Activated naive CD4-positive, alpha-beta T cell treated with anti-CD3 and anti-CD28 coated beads, Interleukin-2, amount 10 ng/mL, durations not matched to agents 7 days and 5 days (primary cell): ENCODE measurements around the gene EVC.

Source experiments
- CTCF ChIA-PET: fragments of 350-600 bp; sonication (Branson Sonifier 250); formaldehyde crosslinking; loops from one replicate; lab custom pipeline; 2021; ENCODE audit warnings: antibody characterized with exemption; lab: Charles Lee
- DNase-seq: peaks from one replicate; pipeline ENCODE4 v3.0.0-alpha.2; 2020
- H3K27ac Mint-ChIP-seq: one replicate; pipeline ENCODE4 v1.8.0; 2021; ENCODE audit warnings: mild to moderate bottlenecking, moderate library complexity, mixed read lengths
- H3K27me3 Mint-ChIP-seq: one replicate; pipeline ENCODE4 v1.8.0; 2021; ENCODE audit warnings: mild to moderate bottlenecking, mixed read lengths
- H3K36me3 Mint-ChIP-seq: one replicate; pipeline ENCODE4 v1.8.0; 2021; ENCODE audit warnings: mixed read lengths
- H3K4me1 Mint-ChIP-seq: one replicate; pipeline ENCODE4 v1.8.0; 2021; ENCODE audit warnings: mixed read lengths
- H3K4me3 Mint-ChIP-seq: one replicate; pipeline ENCODE4 v1.8.0; 2021; ENCODE audit warnings: mild to moderate bottlenecking, moderate library complexity, mixed read lengths
- H3K9me3 Mint-ChIP-seq: one replicate; pipeline ENCODE4 v1.8.0; 2021; ENCODE audit warnings: mixed read lengths

EVC gene

DNA sequence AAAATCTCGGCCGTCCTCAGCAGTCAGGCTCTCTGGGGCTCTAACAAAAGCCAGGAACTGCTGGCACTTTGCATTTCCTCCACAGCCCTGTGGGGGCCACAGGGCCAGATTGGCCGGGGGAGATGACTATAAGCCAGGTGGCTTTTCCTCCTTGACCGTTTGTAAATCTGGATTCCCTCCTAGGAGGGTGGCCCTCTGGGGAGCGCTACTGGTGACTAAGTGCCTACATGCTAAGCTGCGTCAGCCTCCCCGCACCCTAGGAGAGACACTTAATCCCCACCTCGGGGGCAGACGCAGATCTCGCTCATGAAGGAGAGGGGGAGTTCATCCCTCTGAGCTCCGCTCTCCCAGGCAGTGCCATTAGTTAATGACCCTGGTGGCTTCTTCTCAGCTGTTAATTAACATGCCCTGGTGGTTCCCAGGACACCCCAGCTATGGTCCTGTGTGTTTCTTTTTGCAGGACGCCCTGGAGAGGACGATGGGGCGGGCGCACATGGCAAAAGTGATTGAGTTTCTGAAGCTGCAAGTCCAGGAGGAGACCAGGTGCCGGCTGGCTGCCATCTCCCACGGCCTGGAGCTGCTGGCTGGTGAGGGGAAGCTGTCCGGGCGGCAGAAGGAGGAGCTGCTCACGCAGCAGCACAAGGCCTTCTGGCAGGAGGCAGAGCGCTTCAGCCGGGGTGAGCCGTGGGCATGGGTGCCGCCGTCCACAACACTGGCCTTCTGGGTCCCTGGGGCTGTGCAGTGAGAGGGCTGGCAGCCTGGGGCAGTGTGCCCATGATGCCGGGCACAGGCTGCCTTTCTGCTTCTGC lies 41.6 kb downstream of the EVC start:
- Mint-ChIP-seq H3K4me3 (no peak overlapping the region), H3K27me3 (no peaks in the 10 kb centered on the region), H3K27ac (no peak overlapping the region), H3K4me1 (no peaks in the 10 kb centered on the region), H3K9me3 (peaks cover 9% of the 10 kb centered on the region), H3K36me3 (no peaks in the 10 kb centered on the region)
- CTCF ChIA-PET, result no interaction called here
- DNase-seq, result no peak

DNA sequence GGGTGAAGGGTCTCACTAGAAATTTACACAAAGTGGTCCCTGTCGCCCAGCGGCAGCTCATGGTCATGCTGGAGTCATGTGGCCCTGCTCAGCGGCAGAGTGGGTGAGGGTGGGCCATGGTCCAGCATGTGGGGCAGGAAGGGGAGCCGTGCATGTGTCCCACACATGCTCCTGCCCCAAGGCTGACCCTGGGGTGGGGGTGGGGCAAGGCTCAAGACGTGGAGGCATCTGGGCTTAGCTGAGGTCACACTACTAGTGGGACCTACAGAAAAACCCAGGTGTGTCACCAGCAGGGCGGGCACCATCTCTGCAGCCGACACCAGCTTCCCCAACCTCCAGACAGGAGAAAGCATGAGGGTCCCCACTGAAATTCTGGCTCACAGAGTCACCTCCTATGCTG lies 42.4 kb downstream of the EVC start:
- H3K27me3 Mint-ChIP-seq, result no peaks in the 10 kb centered on the region
- DNase-seq, result no peak
- CTCF ChIA-PET, result no interaction called here
- H3K36me3 Mint-ChIP-seq, result no peaks in the 10 kb centered on the region
- H3K9me3 Mint-ChIP-seq, result peaks cover 9% of the 10 kb centered on the region
- H3K27ac Mint-ChIP-seq, result no peak overlapping the region
- no peak overlapping the region for H3K4me3 Mint-ChIP-seq
- no peaks in the 10 kb centered on the region for H3K4me1 Mint-ChIP-seq

DNA sequence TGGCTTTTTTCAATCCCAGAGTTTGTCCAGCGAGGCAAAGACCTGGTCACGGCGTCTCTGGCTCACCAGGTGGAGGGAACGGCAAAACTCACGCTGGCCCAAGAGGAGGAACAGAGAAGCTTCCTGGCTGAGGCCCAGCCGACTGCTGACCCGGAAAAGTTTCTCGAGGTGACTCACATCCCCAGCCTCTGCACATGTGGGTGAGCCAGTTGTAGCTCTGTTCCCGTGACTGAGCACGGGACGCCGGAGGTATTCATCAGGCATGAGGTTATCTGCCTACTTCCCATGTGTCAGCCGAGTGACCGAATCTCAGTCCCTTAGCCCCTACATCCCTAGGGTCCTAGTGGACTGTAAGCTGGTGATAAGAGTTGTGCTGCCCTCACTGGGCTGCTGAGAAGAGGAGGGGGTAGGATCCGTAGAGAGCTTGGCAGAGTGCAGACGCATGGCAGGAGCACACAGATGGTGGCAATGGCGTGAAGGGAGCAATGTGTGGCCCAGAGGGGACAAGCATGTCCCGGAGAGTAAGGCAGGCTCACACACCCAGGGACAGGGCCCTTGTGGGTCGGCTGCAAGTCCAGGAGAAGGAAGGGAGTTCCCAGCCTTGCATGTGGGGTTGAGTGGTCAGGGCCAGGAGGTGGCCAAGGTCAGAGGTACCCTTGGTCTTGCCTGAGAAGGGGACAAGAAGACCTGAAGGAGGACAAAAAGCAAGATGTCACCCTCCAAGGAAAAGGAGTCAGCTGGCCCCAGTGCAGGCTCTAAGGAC lies 42.9 kb downstream of the EVC start:
- Mint-ChIP-seq H3K36me3 (no peaks in the 10 kb centered on the region), H3K9me3 (peaks cover 9% of the 10 kb centered on the region), H3K27me3 (no peaks in the 10 kb centered on the region), H3K4me3 (no peak overlapping the region), H3K4me1 (no peaks in the 10 kb centered on the region), H3K27ac (no peak overlapping the region)
- DNase-seq, result no peak
- CTCF ChIA-PET, result no interaction called here

DNA sequence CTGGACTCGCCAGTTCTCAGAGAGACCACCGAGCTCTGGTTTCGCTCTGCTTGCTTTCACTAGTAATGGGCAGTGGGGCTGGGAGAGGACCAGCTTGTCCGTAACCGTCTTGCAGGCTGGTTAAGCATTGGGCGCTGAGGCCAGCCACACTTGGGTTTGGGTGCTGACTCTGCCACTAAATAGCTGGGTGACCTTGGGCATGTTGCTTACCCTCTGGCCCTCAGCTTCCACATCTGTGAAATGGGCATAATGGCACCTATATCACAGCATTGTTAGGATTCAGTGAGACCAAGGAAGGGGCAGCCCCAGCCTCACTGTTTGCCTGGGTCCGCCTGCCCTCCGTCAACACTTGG lies 43.5 kb downstream of the EVC start:
- Mint-ChIP-seq H3K36me3 (no peaks in the 10 kb centered on the region), H3K27ac (no peak overlapping the region), H3K9me3 (peaks cover 9% of the 10 kb centered on the region), H3K4me3 (no peak overlapping the region), H3K4me1 (no peaks in the 10 kb centered on the region), H3K27me3 (no peaks in the 10 kb centered on the region)
- no peak for DNase-seq
- CTCF ChIA-PET, result no interaction called here

DNA sequence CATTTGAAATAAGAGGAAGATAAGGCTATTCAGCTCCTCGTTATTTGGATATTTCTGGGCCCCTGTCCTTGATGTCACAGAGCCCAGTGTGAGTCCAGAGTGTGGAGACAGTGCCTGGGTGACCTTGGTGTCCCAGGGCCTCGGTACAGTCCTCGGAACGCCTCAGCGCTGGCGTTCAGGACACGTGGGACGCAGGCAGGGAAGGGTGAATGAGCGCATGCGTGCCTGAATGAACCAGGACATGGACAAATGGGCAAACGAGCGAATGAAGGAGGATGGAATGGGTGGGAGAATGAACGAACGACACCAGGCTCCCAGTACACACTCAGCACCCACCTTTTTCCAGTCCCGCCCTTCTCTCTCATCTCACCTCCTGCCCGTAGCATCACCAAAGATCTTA lies 44.2 kb downstream of the EVC start:
- no peaks in the 10 kb centered on the region for H3K4me1 Mint-ChIP-seq
- CTCF ChIA-PET, result no interaction called here

GRCh38 chr4:5755679-5756078 lies 44.7 kb downstream of the EVC start:
- no peak overlapping the region for H3K4me3 Mint-ChIP-seq
- CTCF ChIA-PET, result no interaction called here
- H3K9me3 Mint-ChIP-seq, result peaks cover 13% of the 10 kb centered on the region
- DNase-seq, result no peak
- no peaks in the 10 kb centered on the region for H3K36me3 Mint-ChIP-seq
- H3K27me3 Mint-ChIP-seq, result no peaks in the 10 kb centered on the region
- H3K4me1 Mint-ChIP-seq, result no peaks in the 10 kb centered on the region
- H3K27ac Mint-ChIP-seq, result no peak overlapping the region

More for the DNA sequence above, 44.2 kb downstream of the EVC start:
- Mint-ChIP-seq H3K9me3 (peaks cover 12% of the 10 kb centered on the region), H3K4me3 (no peak overlapping the region), H3K27ac (no peak overlapping the region), H3K36me3 (no peaks in the 10 kb centered on the region), H3K27me3 (no peaks in the 10 kb centered on the region)
- DNase-seq, result no peak

DNA sequence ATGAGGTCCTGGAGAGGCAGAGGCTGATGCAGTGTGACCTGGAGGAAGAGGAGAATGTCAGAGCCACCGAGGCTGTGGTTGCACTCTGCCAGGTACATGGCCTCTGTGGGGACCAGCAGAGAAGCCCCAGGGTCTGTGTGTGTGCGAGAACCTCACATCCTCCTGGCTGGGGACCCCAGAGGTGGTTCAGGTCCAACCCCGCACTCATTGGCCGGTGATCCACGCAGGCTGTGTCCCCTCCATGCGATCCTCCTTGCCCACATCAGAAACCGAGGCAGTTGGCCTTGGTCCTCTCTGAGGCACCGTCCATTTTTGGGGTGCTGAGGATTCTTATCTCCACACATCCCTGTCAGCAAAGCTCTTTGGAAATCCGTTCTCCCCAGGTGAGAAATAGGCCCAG lies 45.3 kb downstream of the EVC start:
- DNase-seq, result no peak

DNA sequence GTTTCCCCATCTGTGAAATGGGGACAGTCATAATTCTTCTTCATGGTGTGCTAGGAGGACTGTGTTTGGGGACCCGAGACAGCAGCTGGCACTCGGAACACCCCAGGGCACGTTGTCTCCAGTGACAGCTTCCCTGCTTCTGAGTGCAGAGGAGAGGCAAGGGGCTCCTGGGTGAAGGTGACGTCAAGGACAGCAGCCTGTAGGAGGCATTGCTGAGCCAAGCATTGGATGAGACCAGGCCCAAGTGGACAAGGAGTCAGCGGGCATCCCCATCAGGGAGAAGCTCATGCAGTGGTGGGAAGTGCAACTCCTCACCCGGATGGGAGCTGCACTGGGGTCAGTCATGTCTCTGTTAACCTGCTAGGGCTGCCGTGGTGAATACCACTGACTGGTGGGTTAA lies 46.1 kb downstream of the EVC start:
- no peak overlapping the region for H3K27ac Mint-ChIP-seq

More for the DNA sequence above, 45.3 kb downstream of the EVC start:
- Mint-ChIP-seq H3K36me3 (no peaks in the 10 kb centered on the region), H3K27me3 (no peaks in the 10 kb centered on the region), H3K27ac (no peak overlapping the region), H3K4me3 (no peak overlapping the region), H3K4me1 (no peaks in the 10 kb centered on the region), H3K9me3 (peaks cover 12% of the 10 kb centered on the region)
- CTCF ChIA-PET, result no interaction called here

DNA sequence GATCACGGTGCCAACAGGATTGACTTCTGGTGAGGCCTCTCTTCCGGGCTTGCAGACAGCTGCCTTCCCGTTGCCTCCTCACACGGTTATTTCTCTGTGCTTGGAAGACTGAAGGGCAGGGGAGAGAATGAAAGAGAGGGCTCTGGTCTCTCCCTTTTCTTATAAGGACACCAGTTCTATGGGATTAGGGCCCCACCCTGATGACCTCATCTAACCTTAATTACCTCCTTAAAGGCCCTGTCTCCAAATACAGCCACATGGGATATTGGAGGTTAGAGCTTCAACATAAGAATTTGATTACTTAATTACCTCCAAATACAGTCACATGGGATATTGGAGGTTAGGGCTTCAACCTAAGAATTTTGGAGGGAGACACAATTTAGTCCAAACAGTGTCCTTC lies 46.5 kb downstream of the EVC start:
- H3K4me3 Mint-ChIP-seq, result no peak overlapping the region
- no peaks in the 10 kb centered on the region for H3K36me3 Mint-ChIP-seq
- no peaks in the 10 kb centered on the region for H3K4me1 Mint-ChIP-seq
- H3K27me3 Mint-ChIP-seq, result no peaks in the 10 kb centered on the region
- CTCF ChIA-PET, result no interaction called here
- H3K27ac Mint-ChIP-seq, result no peak overlapping the region
- DNase-seq, result no peak
- peaks cover 9% of the 10 kb centered on the region for H3K9me3 Mint-ChIP-seq

More for the DNA sequence above, 46.1 kb downstream of the EVC start:
- H3K4me3 Mint-ChIP-seq, result no peak overlapping the region
- no peak for DNase-seq
- CTCF ChIA-PET, result no interaction called here
- H3K4me1 Mint-ChIP-seq, result no peaks in the 10 kb centered on the region
- H3K36me3 Mint-ChIP-seq, result no peaks in the 10 kb centered on the region
- no peaks in the 10 kb centered on the region for H3K27me3 Mint-ChIP-seq
- peaks cover 9% of the 10 kb centered on the region for H3K9me3 Mint-ChIP-seq

GRCh38 chr4:5757954-5758353 lies 47.0 kb downstream of the EVC start:
- Mint-ChIP-seq H3K27ac (no peak overlapping the region), H3K27me3 (no peaks in the 10 kb centered on the region), H3K36me3 (no peaks in the 10 kb centered on the region), H3K4me1 (no peaks in the 10 kb centered on the region), H3K9me3 (peaks cover 9% of the 10 kb centered on the region), H3K4me3 (no peak overlapping the region)
- DNase-seq, result no peak
- CTCF ChIA-PET, result no interaction called here

DNA sequence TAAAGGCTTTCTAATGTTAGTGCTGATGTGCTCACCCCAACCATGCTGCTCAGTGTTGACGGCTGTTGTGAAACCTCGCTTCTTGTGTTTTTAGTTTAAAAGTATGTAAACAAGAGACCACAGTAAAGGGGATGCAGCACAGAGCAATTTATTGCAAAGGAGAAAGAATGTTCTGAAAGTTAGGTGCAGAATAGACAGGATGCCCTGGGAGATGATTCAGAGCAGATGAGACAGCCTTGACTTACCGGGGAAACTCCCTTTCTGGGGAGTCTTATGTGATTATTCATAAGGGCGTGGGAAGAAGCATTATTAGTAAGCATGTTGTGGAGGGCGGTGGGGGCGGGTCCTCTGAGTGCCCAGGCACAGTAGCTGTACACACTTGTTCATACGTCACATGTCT lies 47.7 kb downstream of the EVC start:
- DNase-seq, result no peak
- peaks cover 9% of the 10 kb centered on the region for H3K9me3 Mint-ChIP-seq
- no peak overlapping the region for H3K27ac Mint-ChIP-seq
- CTCF ChIA-PET, result no interaction called here
- H3K4me3 Mint-ChIP-seq, result no peak overlapping the region
- H3K4me1 Mint-ChIP-seq, result no peaks in the 10 kb centered on the region
- no peaks in the 10 kb centered on the region for H3K36me3 Mint-ChIP-seq
- no peaks in the 10 kb centered on the region for H3K27me3 Mint-ChIP-seq

DNA sequence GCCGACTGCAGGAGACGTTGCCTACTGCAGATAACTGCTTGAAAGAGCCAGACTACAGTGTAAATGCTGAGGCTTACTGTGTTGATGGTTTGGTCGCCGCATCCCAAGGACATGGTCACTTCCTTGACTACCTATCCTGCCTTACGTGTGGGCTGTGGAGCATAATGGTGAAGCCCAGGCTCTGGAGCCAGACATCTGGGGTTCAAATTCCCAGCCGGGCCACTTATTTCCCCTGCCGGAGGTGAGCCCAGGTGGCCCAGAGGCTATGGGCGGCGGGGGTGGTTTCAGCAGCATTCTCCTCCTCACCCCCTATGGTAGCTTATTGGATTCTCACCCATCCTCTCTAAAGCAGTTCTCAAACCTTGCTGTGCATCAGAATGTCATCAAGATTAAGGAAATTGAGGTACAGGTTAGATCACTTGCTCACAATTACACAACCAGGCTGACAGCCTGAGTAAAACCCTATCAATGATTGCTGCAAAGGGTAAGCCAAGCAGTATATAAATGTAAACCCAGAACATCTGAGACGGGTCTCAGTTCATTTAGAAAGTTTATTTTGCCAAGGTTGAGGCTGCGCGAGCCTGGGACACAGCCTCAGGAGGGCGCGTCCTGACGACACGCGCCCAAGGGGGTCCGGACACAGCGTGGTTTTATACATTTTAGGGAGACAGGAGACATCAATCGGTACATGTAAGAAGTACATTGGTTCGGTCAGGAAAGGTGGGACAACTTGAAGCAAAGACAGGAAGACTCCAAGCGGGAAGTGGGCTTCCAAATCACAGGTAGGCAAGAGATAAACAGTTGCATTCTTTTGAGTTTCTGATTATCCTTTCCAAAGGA lies 48.5 kb downstream of the EVC start:
- H3K9me3 Mint-ChIP-seq, result peaks cover 7% of the 10 kb centered on the region

GRCh38 chr4:5760246-5760645 lies 49.2 kb downstream of the EVC start:
- H3K36me3 Mint-ChIP-seq, result no peaks in the 10 kb centered on the region
- H3K27me3 Mint-ChIP-seq, result no peaks in the 10 kb centered on the region
- H3K4me3 Mint-ChIP-seq, result no peak overlapping the region
- H3K4me1 Mint-ChIP-seq, result no peaks in the 10 kb centered on the region
- DNase-seq, result no peak
- H3K27ac Mint-ChIP-seq, result no peak overlapping the region
- peaks cover 7% of the 10 kb centered on the region for H3K9me3 Mint-ChIP-seq
- CTCF ChIA-PET, result no interaction called here

More for the DNA sequence above, 48.5 kb downstream of the EVC start:
- H3K4me1 Mint-ChIP-seq, result no peaks in the 10 kb centered on the region
- no peak overlapping the region for H3K4me3 Mint-ChIP-seq
- no peaks in the 10 kb centered on the region for H3K36me3 Mint-ChIP-seq
- no peak for DNase-seq
- H3K27me3 Mint-ChIP-seq, result no peaks in the 10 kb centered on the region
- CTCF ChIA-PET, result no interaction called here
- peak overlapping the region; percentile 53 for H3K27ac Mint-ChIP-seq

DNA sequence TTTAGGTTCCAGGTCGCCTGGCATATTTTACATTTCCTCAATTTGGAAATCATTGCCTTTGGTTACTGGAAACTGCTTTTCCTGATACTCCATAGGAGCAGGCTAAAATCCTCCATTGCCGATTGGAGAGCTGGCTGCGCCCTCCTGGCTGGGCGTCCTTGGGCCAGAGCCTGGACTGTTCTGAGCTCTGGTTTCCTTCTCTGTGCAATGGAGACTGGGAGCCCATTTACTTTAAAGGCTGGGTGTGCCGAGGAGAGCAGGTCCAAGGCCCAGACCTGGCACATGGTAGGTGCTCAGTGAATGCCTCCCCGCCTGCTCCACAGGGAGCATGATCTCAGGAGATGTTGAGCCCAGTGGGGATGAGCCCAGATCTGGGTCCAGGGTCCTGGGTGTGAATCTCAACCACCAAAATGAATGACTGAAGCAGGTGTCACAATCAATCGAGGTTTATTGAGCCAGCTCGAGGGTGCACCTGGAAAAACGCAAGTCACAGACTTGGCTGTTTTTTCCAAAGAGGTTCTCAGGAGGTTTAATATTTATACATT lies 50.0 kb downstream of the EVC start:
- H3K36me3 Mint-ChIP-seq, result no peaks in the 10 kb centered on the region

More for the DNA sequence above, 50.0 kb downstream of the EVC start:
- DNase-seq, result no peak
- H3K27me3 Mint-ChIP-seq, result no peaks in the 10 kb centered on the region
- H3K4me3 Mint-ChIP-seq, result no peak overlapping the region
- H3K27ac Mint-ChIP-seq, result no peak overlapping the region
- H3K4me1 Mint-ChIP-seq, result no peaks in the 10 kb centered on the region
- CTCF ChIA-PET, result no interaction called here
- peaks cover 7% of the 10 kb centered on the region for H3K9me3 Mint-ChIP-seq
